Uterus (tissue), 2 donors: Measurements from ENCODE around the gene GADD45B.

Experiments
- CTCF ChIP-seq, 4 experiments: fragments of 200-600 bp in 2 of 4; fragments of 450-650 bp in 2 of 4; sonication (generic) in 2 of 4; IDR thresholded peaks; one replicate each; pipeline ENCODE4 v1.5.1; 2016 to 2019; ENCODE audit warnings: antibody characterized with exemption in 4 of 4, mild to moderate bottlenecking in 2 of 4, moderate library complexity in 1 of 4
- POLR2A ChIP-seq, 2 donors: fragments of 450-650 bp; IDR thresholded peaks; one replicate each; pipeline ENCODE4 v1.6.1; 2016; ENCODE audit warnings: antibody characterized with exemption in 2 of 2, mild to moderate bottlenecking in 1 of 2, moderate library complexity in 1 of 2

GRCh38 chr19:2524840-2525723, 49.2 kb downstream of the GADD45B start:
- no peak for TF ChIP-seq CTCF (IDR thresholded peaks at IDR 0.05)
- no peak for TF ChIP-seq POLR2A (IDR thresholded peaks at IDR 0.05)
